ENCODE measurements around the gene MAML2. TPM values are rescaled to one million over a fixed set of nuclear protein-coding genes. Genes with fewer than 3 reads are reported as not detected.

The MAML2 gene
- total RNA-seq, 1 donor from 2014 or later = 4.8 TPM

DNA sequence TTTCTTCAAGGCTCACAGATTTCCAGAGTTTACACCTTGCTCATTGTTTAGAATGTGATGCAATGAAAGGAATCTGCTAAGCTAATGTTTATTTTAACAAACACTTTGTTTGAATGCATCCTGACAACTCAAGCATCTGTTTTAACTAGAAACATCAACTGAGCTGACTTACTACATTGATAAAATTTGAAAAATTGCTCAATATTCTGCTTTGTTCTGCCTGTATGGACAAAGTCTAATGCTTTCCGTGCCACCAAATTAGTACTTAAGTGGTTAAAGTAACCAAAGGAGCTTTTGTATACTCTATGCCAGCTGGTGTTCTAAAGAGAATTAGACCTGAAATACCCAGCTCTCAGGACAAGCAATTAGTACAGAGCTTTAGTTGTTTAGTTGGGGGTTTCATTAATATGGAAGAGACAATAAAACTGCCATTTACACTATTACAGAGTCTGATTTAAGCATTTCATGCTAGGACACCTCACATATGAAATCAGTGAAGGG is 105.2 kb downstream of the MAML2 start:
- DNase-seq = no peak

DNA sequence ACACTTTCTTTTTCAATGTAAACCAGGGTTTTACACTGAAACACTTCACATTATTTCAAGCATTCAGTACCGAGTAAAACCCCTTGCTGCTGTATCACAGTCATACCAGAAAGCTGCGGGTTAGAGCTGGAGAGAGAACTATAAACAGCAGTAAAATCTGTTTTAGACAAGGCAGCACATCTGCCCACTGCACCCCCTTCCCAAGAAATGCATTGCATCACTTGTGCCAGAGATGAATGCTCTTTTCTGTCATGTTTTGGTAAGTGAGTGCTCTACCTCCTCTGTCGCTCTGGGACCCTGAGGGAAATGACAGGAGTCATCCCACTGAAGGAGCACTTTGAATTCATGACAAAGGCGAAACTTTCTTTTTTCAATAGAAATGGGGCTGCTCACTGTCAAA is 107.2 kb downstream of the MAML2 start:
- DNase-seq = no peak

DNA sequence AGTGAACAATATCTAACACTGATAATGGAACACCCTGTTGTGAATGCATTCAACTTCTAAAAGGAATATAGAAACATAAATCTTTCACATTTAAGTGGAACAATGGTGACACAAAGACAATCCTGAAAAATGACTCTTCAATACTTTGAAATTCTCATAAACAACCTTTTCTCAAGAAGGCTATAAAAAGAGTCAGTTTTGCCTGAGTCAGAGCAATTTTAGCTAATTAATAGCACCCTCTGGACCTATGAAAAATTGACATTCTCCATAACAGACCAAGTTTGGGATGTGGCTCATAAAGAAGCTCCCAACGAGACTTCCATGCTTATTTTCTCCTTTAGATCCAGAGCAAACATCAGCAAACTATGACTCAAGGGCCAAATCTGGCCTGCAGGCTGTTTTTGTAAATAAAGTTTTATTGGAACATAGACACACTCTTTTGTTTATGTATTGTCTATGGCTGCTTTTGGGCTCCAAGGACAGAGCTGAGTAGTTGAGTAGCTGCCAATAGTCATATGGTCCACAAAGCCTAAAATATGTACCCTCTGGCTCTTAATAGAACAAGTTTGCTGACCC is 108.0 kb downstream of the MAML2 start:
- DNase-seq = no peak

DNA sequence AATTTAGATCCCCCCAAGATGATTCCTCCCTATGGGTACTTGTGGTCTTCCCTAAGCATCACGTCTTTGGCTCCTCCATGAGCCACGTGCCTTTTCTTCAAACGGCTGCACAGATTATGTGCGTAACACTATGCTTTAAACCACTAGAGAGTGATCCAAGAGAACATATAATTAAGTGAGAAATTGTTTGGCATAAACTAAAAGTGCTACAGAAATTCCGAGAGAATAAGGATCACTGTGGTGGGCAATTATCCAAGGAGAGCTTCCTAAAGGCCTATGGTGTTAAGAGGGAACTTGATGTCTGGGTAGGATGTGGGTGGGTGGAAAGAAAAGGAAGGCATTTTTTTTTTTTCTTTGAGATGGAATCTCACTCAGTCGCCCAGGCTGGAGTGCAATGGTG is 110.9 kb downstream of the MAML2 start:
- DNase-seq = no peak

DNA sequence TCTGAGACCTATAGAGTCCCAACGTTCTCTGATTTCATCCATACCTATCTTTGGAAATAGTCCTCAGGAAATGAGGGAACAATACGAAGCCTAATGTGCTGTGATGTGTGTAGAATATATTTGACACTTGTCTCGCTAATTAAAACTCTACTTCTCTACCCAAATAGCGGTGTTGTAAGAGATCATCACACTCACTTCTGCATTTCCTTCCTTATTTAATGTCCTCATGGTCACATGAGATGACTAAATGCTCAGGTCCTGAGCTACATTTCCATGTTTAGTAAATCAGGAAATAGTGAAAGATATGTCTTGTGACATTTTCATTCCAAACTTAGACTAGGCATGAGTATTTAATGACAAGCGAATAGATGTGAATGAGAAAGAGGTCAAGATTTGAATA is 112.3 kb downstream of the MAML2 start:
- DNase-seq = no peak

DNA sequence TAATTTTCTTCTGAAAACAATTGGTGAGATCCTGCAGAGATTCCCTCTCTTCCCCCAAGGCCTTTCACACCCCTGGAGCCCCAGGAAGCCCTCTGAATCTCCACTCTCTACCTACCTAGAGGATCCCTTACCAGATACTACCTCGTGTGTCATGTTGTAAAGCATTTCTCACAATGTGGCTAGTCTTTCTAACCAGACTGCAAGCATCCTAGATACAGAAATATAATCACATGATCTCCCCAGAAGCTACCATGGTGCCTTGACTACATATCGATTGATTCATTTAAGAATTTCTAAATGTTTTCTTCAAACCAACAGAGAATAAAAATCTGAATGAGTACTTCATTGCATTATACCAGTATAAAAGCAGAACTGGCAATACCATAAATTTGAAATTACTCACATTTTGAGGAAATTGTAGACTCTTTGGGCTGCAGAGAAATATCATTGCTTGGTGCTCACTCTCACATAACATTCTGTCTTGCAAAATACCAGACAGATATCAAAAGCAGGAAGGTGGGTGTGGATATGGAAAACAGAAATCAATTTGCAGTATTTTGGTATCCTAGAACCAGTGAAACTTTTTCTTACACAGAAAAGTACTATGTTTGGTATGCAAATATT is 113.5 kb downstream of the MAML2 start:
- no peak for DNase-seq

DNA sequence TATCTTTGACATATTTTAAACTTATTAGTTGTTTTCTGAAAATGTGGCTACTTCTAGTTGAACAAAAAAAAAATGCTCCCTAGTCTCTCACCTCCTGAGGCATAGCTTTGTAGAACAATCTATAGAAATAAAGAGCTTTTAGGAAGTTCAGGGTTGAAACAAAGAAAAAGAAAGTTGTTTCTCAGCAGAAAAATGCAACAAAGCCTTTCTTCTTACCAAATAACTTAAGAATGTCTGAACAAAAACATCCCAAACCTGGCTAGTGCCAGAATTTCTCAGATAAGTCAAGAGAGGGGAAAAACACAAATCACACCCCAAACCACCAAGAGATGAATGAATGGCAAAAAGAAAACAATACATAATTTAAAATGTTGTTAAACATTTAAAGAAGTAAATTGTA is 114.1 kb downstream of the MAML2 start:
- no peak for DNase-seq

DNA sequence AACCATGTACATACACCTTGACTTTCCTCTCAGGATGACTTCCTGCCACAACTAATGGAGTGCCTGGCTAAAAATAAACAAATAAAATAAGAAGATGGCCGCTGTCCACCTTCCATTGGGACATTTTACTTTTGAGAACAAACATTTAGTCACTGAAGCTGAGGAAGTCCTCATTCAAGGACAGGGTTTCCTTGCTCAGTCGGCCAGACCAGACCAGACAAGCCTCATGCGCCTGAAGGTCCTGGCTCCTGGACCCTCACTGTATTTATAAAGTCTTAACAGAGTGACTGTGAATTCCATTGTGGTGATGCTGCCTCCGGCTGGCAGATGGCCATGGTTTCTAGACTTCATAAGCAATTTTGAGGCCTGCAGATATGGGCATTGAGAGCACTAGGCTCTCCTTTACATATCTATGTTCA is 114.5 kb downstream of the MAML2 start:
- no peak for DNase-seq

DNA sequence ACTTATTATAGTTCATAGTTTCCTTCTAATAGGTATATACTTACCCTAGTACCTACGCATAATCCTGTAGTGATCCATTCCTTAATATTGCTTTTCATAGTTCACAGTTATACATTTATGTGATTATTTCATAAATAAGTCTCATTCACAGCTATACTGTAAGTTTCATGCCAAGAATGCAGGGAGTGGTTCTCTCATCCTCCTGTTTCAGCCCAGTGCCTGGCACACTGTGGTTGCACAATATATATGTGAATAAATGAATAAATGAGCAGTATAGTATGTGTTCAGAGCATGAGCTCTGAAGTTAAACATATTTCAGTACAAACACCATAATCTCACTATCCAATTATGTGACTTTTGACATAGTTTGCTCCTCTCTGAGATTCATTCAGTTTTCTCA is 115.8 kb downstream of the MAML2 start:
- DNase-seq = no peak

DNA sequence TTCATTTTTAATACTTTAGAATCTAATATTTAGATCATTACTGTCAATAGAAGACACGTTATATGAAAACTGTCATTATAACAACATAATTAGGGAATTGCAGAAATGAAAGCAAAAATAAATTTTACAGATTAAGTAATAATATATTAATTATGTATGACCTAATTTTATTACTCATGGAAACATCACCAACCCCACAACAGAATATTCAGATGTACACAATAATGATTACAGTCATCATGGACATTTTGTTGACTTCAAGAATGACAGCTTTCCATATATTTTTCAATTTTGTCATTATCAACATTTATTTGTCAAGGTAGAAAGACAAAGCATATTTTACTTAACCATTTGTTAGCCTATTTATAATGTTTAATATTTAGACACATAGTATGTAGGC is 119.9 kb downstream of the MAML2 start:
- DNase-seq = no peak

DNA sequence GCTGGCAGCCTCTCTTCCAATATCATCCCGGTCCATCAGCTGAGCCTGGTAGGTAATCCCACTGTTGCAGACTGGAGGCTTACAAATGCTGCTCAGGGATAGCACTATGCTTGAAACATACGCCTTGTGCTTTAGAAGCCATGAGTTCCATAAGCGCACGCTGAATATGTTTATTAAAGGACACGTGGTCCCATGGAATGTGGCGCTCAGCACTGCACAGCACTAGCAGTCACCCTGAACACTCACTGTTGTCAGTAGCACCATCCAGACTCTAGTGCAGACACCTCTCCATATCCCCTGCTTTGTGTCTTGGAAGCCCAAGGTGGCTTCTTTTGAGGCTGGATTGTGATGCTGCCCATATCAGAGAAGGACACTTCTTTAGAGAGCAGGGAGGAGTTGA is 120.9 kb downstream of the MAML2 start:
- no peak for DNase-seq

DNA sequence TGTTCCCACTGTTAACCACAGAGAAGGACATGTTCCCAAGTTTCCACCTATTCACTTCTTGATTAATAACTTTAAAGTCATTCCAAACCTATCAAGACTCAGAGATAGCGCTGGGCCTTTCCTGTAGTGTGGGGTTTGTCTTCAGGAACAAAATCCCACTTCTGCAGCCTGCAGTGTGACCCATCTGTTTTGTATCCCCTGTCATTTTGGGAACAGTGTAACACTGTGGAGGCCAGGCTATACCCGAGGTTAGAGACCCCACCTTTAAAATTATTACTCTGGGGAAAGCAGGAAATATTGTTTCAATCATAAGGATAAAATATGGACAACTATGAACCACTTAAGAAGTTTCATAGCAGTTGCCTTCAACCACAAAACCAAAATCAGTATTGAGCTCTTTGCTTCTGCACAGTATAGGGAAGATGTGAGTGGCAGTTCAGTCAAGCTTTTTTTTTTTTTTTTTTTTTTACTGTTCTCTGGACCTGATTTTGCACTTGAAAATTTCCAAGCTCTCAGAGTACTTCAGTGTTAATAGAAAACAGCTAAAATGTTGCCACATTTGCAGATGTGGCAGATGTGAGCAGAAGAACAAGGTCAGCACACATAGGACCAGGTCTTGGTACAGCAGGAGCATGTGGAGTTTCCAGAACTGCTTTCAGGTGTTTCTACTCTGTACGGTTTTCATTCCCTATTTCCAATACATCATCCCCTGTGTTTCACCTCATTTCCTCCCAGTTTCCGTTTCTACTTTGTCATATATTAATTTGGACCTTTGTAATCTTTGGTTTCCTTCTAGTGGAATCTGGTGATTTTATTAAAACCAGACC is 121.5 kb downstream of the MAML2 start:
- DNase-seq = no peak

DNA sequence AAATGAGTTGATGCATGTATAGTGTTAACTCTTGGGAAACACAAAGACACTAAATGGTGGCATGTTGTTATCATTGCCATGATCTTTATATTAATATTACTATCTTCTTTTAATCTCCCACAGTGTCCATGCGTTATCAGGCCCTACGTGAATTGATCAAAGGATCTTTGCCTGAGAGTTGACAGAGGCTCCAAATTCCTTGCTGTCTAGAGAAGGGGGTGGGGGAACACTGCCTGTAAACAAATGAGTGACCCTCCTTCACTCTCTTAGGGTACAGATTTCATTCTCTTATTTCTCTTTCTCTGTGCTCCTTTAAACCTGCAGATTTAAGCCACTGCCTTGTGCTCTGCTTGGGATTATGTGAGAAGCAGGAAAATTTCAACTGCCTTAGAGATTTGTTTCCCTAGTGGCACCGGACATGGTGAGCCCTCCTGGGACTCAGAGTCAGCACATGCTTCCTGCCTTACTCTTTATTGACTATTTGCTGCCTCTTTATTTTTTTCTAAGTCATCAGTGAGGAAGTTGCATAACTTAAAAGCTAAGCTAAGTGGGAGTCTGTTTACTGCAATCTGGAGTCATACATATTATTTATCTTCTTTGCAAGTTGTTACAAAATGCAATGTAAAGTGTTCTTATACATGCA is 122.9 kb downstream of the MAML2 start:
- no peak for DNase-seq

DNA sequence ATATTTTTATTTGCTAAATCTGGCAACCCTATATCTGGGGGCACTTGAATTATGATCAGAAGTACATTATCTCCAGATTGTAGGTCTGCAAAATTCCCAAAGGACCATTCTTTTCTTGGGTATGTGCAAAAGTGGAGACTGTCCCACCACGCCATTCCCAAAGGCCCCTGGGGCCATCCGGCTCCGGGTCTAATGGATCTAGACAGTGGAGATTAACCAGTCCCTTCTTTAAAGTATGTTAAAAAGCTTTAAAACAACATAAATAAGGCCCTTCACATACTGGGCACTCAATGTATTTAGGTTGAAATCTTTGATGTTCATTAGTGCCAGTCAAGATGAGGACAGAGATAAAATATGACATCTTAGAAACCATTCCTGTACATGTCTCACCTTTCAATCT is 124.1 kb downstream of the MAML2 start:
- no peak for DNase-seq

DNA sequence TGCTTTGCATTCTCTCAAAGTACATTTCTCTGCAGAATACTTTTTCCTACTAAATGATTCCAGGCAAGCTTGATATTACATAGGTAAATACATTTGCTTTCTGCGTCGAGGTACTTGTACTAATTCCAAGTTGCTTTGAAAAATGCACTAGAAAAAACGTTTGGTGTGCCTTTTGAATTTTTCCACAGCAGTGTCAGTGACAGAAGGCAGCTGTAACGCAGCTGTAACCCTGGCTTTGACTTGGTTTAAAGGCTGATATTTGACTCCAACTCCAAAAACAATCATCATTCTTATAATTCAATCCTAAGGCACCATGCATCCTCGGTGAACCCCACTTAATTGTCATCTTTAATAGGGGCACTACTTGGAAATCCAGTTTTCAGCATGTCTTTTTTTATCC is 125.0 kb downstream of the MAML2 start:
- no peak for DNase-seq

DNA sequence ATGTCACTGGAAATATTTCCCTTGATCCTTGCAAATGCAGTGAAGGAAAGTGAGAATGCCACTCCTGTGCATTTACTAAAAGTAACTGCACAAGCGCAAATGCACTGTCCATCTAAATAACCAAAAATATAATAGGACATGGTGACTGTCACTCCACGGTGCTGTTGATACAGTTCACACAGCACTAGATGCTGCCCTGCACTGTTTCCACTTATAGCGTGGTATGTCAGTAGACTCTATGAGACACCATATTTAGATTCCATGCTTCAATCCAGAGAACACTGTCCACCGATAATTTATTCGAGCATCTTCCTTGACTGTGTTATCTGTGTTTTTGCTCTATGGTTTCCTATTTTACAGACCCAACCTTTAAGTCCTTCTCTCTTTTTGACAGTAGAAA is 125.8 kb downstream of the MAML2 start:
- DNase-seq = no peak

DNA sequence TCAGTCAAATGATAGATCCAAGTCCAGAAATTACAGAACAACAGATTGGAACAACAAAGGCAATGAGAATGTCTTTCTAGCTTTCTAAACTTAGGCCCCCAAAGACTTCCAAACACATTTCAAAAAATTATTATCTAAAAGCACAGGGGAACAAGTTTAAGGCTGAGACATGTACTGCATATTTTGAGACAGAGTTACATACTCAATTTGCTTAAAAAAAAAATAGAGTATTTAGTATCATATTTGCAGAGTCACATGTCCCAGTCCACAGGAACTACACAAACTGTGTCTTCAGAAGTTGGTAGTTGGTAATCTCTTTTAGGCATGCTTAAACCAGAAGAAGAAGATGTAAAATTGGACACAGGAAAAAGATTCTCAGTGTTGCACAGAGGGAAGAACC is 127.2 kb downstream of the MAML2 start:
- no peak for DNase-seq

DNA sequence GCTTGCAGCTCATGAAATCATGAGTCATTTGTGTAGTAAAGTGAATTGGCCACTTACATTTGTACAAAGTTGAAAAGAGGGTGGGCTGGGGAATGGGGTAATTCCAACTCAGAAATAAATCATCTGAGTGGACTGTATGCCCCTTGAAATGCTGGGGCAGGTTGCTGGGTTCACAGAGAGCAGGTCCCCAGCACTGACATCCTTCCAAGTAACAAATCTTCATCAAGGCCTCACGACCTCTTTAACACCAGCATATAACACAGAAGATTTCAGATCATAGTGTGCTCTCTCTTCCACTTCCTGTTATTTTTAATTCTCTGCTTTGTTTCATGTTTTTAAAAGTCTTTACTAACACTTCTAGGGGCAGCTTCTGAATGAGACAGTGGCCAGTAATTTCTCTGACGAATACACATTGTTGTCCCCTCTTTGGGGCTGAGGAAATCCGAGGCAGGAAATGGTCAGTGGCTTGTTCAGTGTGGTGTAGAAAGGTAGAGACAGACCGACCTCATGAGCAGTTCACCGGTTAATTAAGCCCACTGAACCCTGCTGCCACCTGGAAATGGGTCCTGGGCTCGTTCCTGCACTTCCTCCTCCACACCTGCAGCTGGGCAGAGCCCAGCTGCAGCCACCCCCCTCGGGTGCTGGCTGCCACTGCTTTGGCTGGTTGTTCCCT is 127.7 kb downstream of the MAML2 start:
- no peak for DNase-seq

DNA sequence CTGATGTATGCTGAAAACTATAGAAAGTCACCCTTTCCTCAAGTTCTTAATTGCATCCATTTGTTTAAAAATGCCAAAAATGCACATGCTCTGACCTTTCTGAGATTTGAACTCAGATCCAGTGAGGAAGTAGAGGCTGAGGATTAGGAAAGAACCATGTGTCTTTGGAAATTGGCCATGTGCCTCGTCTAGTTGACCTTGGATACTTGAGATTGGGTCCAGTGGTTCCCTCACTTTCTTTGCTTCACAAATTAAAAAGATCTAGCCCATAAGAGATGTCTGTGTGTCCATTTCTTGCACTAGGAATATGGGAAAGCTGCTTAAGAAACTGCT is 128.3 kb downstream of the MAML2 start:
- no peak for DNase-seq

DNA sequence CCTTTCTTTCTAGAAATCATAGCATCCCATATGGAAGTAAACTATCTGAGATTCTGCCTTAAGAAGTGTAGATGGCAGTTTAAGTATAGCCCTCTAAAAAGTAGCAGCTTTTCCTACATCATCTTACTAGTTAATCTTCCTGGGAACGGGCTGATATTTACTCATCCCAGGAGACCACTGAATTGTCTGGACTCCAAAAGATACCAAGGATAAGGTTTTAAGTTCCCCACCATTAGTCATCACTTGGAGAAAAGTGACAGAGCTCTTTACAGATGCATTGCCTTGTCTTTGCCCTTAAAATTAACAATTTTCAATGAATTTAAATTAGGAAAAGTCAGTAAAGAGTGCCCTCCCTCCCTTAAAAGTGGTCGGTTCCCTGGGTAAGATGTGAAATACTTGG is 129.5 kb downstream of the MAML2 start:
- DNase-seq = no peak

DNA sequence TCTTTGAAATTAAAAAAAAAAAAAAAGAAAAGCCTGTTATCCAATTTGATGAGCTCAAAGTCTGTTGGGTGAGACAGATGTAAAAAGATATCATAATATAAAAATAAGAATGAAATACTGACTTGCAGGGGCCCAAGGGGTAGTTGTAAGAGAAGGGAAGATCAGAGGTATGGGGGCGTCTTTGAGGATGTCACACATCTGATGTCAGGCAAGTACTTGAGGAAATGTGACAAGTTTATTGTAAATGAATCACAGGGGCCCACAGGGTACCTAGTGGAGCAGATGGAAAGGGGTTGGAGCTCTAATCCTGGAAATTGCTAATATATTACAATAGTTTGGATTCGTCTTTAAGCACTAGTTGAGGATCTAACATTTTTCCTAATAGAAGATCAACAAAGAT is 131.6 kb downstream of the MAML2 start:
- DNase-seq = no peak

Data from occipital lobe (tissue), 2 donors.